Stimulated activated CD8-positive, alpha-beta memory T cell treated with anti-CD3 and anti-CD28 coated beads, Interleukin-7, amount 100 ng/mL, for 24 hours (primary cell): ENCODE measurements around the gene SFTA2.

Source experiments
- DNase-seq: peaks from one replicate; pipeline ENCODE4 v3.0.0-alpha.2; 2020; ENCODE audit warnings: low read depth

The SFTA2 gene

DNA sequence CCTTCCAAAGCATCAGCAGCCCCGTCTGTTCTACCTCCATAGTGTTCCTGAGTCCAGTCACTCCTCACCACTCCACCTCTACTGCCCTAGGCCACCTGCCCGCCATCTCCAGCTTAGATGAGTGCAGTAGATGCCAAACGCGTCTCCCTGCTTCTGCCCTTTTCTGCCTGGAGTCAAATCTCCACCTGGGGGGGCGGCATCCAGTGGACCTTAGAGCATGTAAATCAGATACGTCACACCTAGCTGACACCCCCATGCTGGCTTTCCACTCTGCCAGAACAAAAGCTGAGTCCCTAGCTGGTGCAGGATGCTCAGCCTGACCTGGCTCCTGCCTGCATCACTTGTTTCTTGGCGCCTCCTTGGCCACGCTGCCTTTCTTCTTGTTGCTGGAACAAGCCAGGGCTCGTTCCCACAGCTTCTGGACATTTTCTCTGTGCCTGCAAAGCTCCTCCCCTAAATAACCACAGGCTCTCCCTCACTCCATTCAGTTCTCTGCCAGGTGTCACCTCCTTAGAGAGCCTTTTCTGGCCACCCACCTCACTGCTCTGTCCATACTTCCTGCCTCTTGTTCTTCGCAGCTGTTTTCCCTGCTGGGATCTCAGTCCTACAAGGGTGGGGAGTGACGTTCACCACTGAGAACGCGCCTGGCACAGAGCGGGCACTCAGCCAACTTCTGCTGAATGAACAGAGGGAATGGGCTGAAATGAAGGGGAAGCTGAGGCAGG lies 41.9 kb downstream of the SFTA2 start:
- no peak for DNase-seq

- DNase-seq, result no peak
Observed at GRCh38 chr6:30889496-30889885, 42.5 kb downstream of the SFTA2 start.

DNA sequence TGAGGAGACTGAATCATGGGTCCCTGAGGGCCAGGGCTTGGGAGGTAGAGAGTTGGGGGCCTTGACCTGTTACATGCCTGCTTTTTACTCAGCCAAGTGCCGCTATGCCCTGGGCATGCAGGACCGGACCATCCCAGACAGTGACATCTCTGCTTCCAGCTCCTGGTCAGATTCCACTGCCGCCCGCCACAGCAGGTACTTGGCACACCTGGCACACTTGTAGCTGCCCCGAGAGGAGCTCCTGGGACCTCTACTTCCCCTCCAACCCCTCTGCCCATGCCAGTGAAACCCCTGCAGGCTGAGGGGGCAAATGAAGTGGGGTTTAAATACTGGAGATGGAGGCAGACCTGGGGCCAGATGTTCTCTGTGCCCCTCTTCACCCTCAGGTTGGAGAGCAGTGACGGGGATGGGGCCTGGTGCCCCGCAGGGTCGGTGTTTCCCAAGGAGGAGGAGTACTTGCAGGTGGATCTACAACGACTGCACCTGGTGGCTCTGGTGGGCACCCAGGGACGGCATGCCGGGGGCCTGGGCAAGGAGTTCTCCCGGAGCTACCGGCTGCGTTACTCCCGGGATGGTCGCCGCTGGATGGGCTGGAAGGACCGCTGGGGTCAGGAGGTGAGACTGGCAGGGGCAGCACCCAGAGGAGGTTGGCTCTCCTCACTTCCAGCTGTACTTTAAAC lies 43.0 kb downstream of the SFTA2 start:
- no peak for DNase-seq

DNA sequence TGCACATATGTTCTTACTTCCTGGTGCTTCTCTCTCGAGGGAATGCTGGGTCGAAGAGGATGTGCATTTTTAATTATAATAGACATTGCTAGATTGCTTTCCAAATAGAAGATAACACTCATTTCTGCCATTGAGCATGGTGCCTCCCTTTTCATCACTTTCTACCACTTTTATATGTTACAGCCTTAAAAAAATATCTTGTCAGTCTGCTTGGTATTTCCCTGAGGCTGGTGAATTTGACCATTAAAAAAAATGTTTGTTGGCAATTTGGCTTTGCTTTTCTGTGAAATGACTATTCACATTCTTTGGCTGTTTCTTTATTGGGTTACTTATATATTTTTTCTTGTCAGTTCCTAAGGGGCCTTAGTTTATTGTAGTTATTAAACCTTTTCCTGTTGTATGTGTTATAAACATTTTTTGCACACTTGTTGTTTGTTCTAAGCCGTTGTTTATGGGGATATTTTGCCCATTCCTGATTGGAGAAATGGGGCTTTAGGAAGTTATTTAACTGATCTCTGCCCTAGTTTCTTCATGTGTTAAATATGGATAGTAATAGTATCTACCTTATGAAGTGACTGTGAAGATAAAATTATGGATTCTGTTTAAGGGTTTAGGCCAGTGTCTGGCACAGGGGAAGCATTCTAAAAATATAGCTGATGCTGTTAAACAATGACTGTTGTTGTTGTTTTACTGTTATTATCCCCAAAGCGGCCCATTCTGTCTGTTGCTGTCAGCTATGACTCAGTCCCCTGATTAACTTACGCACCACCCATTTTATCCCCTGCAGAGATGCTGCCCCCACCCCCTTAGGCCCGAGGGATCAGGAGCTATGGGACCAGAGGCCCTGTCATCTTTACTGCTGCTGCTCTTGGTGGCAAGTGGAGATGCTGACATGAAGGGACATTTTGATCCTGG lies 43.8 kb downstream of the SFTA2 start:
- DNase-seq, result no peak

GRCh38 chr6:30886897-30887255 lies 45.1 kb downstream of the SFTA2 start:
- DNase-seq, result no peak

- DNase-seq, result no peak
Observed at GRCh38 chr6:30885999-30886896, 45.7 kb downstream of the SFTA2 start.

GRCh38 chr6:30885481-30885998 lies 46.4 kb downstream of the SFTA2 start:
- no peak for DNase-seq

DNA sequence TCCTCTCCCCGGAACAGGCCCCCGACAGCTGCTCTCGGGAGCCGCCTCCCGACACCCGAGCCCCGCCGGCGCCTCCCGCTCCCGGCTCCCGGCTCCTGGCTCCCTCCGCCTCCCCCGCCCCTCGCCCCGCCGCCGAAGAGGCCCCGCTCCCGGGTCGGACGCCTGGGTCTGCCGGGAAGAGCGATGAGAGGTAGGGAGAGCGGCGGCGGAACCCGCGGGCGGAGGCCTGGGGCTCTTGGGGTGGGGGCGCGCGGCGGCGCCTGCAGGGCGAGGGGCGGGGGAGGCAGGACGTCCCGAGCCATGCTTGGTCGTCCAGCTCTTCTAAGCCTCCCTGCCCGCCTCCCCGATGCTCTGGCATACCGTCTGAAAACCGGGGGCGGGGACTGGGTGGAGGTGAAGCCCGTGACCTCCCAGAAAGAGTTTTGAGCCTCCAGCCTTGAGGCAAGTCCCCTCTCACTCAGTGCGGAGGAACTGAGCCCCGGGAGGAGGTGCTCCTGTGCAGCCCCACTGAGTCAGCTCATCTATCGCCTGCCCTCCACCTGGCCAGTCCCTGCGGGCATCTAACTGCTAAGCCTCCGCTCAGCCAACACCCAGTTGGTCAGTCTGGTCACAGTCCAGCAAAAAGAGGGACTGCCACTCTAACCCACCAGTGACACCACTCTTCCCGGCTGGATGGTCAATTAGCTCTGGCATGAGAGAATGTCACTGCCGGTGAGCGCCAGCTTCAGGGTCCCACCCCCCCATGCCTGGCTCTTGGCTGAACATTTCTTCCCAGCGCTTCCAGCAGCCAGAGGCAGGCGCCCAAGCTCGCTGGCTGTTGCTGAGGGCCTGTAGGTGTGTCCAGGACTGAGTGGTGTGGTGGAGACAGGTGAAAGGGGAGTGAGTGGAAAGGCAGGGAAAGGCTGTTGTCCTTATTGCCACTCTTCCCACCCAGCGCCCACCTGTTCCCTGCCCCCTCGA lies 47.2 kb downstream of the SFTA2 start:
- DNase-seq, result no peak

GRCh38 chr6:30883685-30884520 lies 48.1 kb downstream of the SFTA2 start, which contains the start of gene DDR1:
DDR1 (plus strand) TSS chr6:30884519; CDS start chr6:30888730, 4,211 bp downstream.
- DNase-seq, result no peak

- DNase-seq, result no peak
Observed at GRCh38 chr6:30882759-30883684, 48.9 kb downstream of the SFTA2 start.

DNA sequence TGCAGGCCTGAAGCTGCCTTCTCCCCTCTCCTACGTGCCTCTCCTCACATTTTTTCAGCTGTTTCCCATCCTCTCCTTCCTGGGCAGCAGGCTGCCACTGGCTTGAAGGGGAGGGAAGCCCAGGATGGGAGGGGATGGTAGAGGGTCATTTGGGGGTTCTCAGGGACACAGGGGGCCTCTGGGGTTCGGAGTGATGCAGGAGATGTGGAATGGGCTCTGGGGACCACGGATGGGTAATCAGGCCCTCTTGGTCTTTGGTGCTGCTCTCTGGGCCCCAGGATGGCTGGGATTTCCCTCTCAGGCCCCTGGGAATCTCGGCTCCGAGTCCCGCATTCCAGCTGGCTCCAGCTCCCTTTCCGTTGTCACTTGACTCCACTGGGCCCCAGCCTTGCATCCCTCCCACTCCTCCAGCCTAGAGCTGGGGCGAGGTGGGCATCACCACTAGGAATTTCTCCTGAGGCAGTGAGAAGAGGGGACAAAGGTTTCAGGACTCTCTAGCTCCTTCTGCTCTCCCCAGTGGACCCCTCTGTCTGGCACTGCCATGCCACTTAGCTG lies 49.7 kb downstream of the SFTA2 start:
- no peak for DNase-seq

DNA sequence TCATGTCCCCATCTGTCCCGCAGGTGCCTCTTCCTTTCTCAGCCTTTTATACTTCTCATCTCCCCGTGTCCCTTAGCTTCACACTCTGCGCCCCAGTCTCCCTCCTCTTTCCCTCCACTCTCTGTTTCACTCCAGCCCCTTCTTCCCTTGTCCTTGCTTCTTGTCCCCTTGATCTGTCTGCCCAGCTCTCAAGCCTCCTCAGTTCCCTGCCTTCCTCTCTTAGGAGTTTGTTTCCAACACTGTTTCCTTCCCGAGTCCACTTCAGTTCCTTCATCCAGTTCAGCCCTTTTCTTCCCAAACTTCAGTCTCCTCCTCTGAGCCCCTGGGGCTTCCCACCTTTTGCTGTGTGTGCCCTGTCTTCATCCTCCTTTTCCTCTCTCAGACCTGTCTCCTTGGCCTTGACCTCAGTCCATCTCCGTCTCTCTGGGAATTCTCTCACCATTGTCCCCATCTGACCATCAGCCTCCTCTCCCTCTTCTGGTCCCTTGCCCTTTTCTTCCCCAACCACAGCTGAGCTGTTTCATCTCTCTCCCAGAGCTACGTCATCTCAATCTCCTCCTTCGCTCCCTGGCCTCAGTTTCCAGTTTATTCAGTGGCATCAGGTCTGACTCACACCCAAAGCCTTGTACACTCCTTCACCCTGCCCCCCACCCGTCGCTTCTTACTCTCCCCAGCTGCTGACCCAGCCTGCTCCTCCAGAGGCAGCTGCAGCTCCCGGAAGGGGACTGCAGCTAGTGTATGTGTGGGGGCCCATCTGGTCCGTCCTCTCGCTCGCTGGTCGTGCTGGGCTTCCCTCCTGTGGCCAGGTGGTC lies 50.4 kb downstream of the SFTA2 start:
- DNase-seq, result no peak
